HepG2 (cell line): ENCODE data around the gene ZBTB45. TPM values are rescaled to one million over a fixed set of nuclear protein-coding genes. Genes with fewer than 3 reads are reported as not detected.

Experiments
- CBX1 ChIP-seq: IDR thresholded peaks from one replicate; pipeline ENCODE4 v1.6.1; 2016; ENCODE audit warnings: antibody characterized with exemption, low read depth
- EED ChIP-seq: sonication (generic); formaldehyde crosslinking; IDR thresholded peaks from 2 replicates; pipeline ENCODE4 v1.5.0; 2020; ENCODE audit warnings: mild to moderate bottlenecking, missing genetic modification reagents
- MAFK ChIP-seq, 2 experiments: IDR thresholded peaks in 1 of 2; conservative IDR thresholded peaks in 1 of 2; 2 replicates each; pipeline ENCODE4 v1.6.1; 2011; ENCODE audit warnings: improper control_type of control experiment in 2 of 2, low read length in 2 of 2
- NFKBIZ ChIP-seq: IDR thresholded peaks from 2 replicates; pipeline ENCODE4 v1.6.1; 2018; ENCODE audit warnings: missing genetic modification reagents, missing compliant biosample characterization
- NFYB ChIP-seq: sonication (generic); formaldehyde crosslinking; IDR thresholded peaks from 2 replicates; pipeline ENCODE4 v1.4.0; 2020; ENCODE audit warnings: missing genetic modification reagents
- SP4 ChIP-seq: sonication (generic); formaldehyde crosslinking; IDR thresholded peaks from 2 replicates; pipeline ENCODE4 v1.8.1; 2023; ENCODE audit warnings: mild to moderate bottlenecking, missing genetic modification reagents
- WIZ ChIP-seq: sonication (generic); formaldehyde crosslinking; IDR thresholded peaks from 2 replicates; pipeline ENCODE4 v1.5.1; 2020; ENCODE audit warnings: mild to moderate bottlenecking, missing genetic modification reagents
- ZNF180 ChIP-seq: sonication (generic); formaldehyde crosslinking; IDR thresholded peaks from 2 replicates; pipeline ENCODE4 v1.4.0; 2020; ENCODE audit warnings: low read depth, missing genetic modification reagents, borderline replicate concordance
- ZNF20 ChIP-seq: sonication (generic); formaldehyde crosslinking; IDR thresholded peaks from 2 replicates; pipeline ENCODE4 v1.4.0; 2020; ENCODE audit warnings: mild to moderate bottlenecking, moderate library complexity, missing genetic modification reagents
- ZNF317 ChIP-seq: sonication (generic); formaldehyde crosslinking; IDR thresholded peaks from 2 replicates; pipeline ENCODE4 v1.5.0; 2020; ENCODE audit warnings: mild to moderate bottlenecking, missing genetic modification reagents
- ZNF451 ChIP-seq: sonication (generic); formaldehyde crosslinking; IDR thresholded peaks from 2 replicates; pipeline ENCODE4 v1.5.0; 2020; ENCODE audit warnings: mild to moderate bottlenecking, missing genetic modification reagents
- polyA plus RNA-seq, 8 experiments: library from polyadenylated mRNA; depleted of rRNA in 3 of 8; stranded (reverse) in 7 of 8; unstranded in 1 of 8; fragments of >200 nt; fragmentation: Illumina TruSeq in 4 of 8; extraction: Trizol in 4 of 8; gene quantifications; 2 replicates each; pipeline versions ENCODE4 v1.2.1 to v1.2.3, GENCODE V29; 2011 to 2016; ENCODE audit warnings: low read depth in 4 of 8, missing spikeins in 1 of 8, mixed read lengths in 1 of 8; ENCODE audit not compliant: insufficient read depth in 1 of 8
- total RNA-seq, 5 experiments: library from RNA; depleted of rRNA; stranded (reverse); fragments of >200 nt; fragmentation: Illumina TruSeq; extraction: Trizol; gene quantifications; 2 replicates each; pipeline ENCODE4 v1.2.3, GENCODE V29; 2016; ENCODE audit warnings: low read depth in 1 of 5
- TF ChIP-seq, protein P1 (sequence below): sonication (generic); formaldehyde crosslinking; IDR thresholded peaks from 2 replicates; pipeline ENCODE4 v1.4.0; 2020; ENCODE audit warnings: missing genetic modification reagents, borderline replicate concordance
- TF ChIP-seq, protein P2 (sequence below): sonication (generic); formaldehyde crosslinking; conservative IDR thresholded peaks from 2 replicates; pipeline ENCODE4 v1.8.0; 2022; ENCODE audit warnings: missing genetic modification reagents
- TF ChIP-seq, protein P3 (sequence below): sonication (generic); formaldehyde crosslinking; IDR thresholded peaks from 2 replicates; pipeline ENCODE4 v1.4.0; 2020; ENCODE audit warnings: missing genetic modification reagents
- TF ChIP-seq, protein P4 (sequence below): sonication (generic); formaldehyde crosslinking; IDR thresholded peaks from 2 replicates; pipeline ENCODE4 v1.5.1; 2020; ENCODE audit warnings: missing genetic modification reagents, mild to moderate bottlenecking, borderline replicate concordance
- TF ChIP-seq, protein P5 (sequence below): sonication (generic); formaldehyde crosslinking; IDR thresholded peaks from 2 replicates; pipeline ENCODE4 v1.8.1; 2022; ENCODE audit warnings: low read depth, mild to moderate bottlenecking, missing genetic modification reagents

ZBTB45 gene
- total and polyA plus RNA-seq, 2 of the 13 experiments (the other 11 are each of a cell fraction or from before 2014, with no cell fraction given), result 3.0 to 3.7 TPM

DNA sequence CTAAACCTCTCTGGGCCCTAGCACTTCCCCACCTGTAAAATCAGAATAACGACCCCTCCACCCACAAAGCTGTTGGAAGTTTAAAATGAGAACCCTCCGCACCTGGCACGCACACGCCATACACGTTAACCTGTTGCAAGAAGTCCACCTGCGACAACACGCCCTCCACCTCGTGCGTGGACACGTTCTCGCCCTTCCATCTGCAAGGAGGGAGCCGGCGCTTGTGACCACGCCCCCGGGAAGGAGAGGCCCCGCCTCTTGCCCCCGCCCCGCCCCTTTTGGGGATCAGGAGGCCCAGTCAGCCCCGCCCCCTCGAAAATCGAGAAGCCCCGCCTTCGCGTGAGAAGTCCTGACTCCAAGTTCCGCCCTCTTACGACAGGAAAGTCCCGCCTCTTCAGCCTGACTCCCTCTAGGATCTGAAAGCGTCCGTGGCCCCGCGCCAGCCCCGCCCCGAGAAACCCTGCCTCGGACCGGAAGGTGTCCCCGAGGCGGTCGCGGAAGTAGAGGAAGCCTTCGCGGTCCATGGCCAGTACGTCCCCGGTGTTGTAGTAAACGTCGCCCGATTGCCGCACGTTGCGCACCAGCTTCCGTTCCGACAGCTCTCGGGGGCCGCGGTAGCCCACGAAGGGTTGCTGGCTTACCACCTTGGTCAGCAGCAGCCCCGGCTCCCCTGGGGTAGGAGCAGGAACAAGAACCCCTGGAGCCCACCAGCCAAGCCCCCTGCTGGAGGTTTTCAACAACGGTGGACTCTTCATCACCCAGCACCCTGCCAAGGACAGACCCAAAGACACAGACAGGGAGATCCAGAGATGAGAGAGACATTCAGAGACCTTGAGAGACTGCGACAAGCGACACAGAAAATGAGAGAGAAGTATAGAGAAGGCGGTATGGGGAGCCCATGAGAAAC lies 20.3 kb downstream of the ZBTB45 start (continued):
- peak; percentile 97 for TF ChIP-seq SP4 (CRISPR knock-in tag)
- TF ChIP-seq, protein P1, sequence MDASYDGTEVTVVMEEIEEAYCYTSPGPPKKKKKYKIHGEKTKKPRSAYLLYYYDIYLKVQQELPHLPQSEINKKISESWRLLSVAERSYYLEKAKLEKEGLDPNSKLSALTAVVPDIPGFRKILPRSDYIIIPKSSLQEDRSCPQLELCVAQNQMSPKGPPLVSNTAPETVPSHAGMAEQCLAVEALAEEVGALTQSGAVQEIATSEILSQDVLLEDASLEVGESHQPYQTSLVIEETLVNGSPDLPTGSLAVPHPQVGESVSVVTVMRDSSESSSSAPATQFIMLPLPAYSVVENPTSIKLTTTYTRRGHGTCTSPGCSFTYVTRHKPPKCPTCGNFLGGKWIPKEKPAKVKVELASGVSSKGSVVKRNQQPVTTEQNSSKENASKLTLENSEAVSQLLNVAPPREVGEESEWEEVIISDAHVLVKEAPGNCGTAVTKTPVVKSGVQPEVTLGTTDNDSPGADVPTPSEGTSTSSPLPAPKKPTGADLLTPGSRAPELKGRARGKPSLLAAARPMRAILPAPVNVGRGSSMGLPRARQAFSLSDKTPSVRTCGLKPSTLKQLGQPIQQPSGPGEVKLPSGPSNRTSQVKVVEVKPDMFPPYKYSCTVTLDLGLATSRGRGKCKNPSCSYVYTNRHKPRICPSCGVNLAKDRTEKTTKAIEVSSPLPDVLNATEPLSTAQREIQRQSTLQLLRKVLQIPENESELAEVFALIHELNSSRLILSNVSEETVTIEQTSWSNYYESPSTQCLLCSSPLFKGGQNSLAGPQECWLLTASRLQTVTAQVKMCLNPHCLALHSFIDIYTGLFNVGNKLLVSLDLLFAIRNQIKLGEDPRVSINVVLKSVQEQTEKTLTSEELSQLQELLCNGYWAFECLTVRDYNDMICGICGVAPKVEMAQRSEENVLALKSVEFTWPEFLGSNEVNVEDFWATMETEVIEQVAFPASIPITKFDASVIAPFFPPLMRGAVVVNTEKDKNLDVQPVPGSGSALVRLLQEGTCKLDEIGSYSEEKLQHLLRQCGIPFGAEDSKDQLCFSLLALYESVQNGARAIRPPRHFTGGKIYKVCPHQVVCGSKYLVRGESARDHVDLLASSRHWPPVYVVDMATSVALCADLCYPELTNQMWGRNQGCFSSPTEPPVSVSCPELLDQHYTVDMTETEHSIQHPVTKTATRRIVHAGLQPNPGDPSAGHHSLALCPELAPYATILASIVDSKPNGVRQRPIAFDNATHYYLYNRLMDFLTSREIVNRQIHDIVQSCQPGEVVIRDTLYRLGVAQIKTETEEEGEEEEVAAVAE (CRISPR knock-in tag), result peak; percentile 87
- TF ChIP-seq, protein P2, sequence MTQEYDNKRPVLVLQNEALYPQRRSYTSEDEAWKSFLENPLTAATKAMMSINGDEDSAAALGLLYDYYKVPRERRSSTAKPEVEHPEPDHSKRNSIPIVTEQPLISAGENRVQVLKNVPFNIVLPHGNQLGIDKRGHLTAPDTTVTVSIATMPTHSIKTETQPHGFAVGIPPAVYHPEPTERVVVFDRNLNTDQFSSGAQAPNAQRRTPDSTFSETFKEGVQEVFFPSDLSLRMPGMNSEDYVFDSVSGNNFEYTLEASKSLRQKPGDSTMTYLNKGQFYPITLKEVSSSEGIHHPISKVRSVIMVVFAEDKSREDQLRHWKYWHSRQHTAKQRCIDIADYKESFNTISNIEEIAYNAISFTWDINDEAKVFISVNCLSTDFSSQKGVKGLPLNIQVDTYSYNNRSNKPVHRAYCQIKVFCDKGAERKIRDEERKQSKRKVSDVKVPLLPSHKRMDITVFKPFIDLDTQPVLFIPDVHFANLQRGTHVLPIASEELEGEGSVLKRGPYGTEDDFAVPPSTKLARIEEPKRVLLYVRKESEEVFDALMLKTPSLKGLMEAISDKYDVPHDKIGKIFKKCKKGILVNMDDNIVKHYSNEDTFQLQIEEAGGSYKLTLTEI (CRISPR knock-in tag), result no peak
- TF ChIP-seq CBX1, result peak; percentile 82
- TF ChIP-seq, protein P3, sequence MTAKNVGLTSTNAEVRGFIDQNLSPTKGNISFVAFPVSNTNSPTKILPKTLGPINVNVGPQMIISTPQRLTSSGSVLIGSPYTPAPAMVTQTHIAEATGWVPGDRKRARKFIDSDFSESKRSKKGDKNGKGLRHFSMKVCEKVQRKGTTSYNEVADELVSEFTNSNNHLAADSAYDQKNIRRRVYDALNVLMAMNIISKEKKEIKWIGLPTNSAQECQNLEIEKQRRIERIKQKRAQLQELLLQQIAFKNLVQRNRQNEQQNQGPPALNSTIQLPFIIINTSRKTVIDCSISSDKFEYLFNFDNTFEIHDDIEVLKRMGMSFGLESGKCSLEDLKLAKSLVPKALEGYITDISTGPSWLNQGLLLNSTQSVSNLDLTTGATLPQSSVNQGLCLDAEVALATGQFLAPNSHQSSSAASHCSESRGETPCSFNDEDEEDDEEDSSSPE, result peak; percentile 73; the same call in 1 of the 2 replicates
- TF ChIP-seq, protein P4, sequence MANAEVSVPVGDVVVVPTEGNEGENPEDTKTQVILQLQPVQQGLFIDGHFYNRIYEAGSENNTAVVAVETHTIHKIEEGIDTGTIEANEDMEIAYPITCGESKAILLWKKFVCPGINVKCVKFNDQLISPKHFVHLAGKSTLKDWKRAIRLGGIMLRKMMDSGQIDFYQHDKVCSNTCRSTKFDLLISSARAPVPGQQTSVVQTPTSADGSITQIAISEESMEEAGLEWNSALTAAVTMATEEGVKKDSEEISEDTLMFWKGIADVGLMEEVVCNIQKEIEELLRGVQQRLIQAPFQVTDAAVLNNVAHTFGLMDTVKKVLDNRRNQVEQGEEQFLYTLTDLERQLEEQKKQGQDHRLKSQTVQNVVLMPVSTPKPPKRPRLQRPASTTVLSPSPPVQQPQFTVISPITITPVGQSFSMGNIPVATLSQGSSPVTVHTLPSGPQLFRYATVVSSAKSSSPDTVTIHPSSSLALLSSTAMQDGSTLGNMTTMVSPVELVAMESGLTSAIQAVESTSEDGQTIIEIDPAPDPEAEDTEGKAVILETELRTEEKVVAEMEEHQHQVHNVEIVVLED (CRISPR knock-in tag), result peak; percentile 94
- no peak for TF ChIP-seq ZNF180 (CRISPR knock-in tag)
- no peak for TF ChIP-seq EED (CRISPR knock-in tag)
- TF ChIP-seq MAFK (conservative IDR thresholded peaks at IDR 0.05 in 1 of 2, IDR thresholded peaks at IDR 0.05 in 1 of 2; ENCODE audit: low read length in 2 of 2), result no peak
- peak; percentile 63 for TF ChIP-seq NFYB (CRISPR knock-in tag)
- TF ChIP-seq WIZ (CRISPR knock-in tag), result no peak
- no peak for TF ChIP-seq ZNF20 (CRISPR knock-in tag)
- TF ChIP-seq, protein P5, sequence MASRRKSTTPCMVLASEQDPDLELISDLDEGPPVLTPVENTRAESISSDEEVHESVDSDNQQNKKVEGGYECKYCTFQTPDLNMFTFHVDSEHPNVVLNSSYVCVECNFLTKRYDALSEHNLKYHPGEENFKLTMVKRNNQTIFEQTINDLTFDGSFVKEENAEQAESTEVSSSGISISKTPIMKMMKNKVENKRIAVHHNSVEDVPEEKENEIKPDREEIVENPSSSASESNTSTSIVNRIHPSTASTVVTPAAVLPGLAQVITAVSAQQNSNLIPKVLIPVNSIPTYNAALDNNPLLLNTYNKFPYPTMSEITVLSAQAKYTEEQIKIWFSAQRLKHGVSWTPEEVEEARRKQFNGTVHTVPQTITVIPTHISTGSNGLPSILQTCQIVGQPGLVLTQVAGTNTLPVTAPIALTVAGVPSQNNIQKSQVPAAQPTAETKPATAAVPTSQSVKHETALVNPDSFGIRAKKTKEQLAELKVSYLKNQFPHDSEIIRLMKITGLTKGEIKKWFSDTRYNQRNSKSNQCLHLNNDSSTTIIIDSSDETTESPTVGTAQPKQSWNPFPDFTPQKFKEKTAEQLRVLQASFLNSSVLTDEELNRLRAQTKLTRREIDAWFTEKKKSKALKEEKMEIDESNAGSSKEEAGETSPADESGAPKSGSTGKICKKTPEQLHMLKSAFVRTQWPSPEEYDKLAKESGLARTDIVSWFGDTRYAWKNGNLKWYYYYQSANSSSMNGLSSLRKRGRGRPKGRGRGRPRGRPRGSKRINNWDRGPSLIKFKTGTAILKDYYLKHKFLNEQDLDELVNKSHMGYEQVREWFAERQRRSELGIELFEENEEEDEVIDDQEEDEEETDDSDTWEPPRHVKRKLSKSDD, result peak; percentile 75; the same call in 1 of the 2 replicates
- 0 out of 2 replicates have a peak, but pooled peaks have one; percentile 21 for TF ChIP-seq ZNF317 (CRISPR knock-in tag)
- peak; percentile 41; the same call in 1 of the 2 replicates for TF ChIP-seq ZNF451 (CRISPR knock-in tag)
- TF ChIP-seq NFKBIZ (CRISPR knock-in tag), result no peak; the same call in 1 of the 2 replicates
